Body of pancreas (tissue), 4 donors: ENCODE data around the gene CDX2. TPM values are rescaled to one million over a fixed set of nuclear protein-coding genes. Genes with fewer than 3 reads are reported as not detected.

Source experiments
- ATAC-seq: fragments of 150-250 bp; one replicate; pipeline ENCODE4 v1.9.1; 2016
- DNase-seq, 4 donors: peaks; one replicate each; pipeline ENCODE4 v3.0.0-alpha.2; 2019
- H3K27ac ChIP-seq, 4 donors: fragments of 200-600 bp; sonication (generic); 1 replicate in 3 of 4; 2 replicates in 1 of 4; pipeline versions ENCODE4 v1.5.1 to v1.6.1; 2016 to 2019; ENCODE audit warnings: mild to moderate bottlenecking in 1 of 4, mixed read lengths in 1 of 4, moderate library complexity in 1 of 4
- H3K27me3 ChIP-seq, 2 donors: fragments of 200-600 bp; sonication (generic); one replicate each; pipeline ENCODE4 v1.6.0; 2016; ENCODE audit warnings: mild to moderate bottlenecking in 1 of 2
- H3K36me3 ChIP-seq, 2 donors: fragments of 200-600 bp; sonication (generic); replicated peaks in 1 of 2; 2 replicates each; pipeline ENCODE4 v1.5.1; 2016; ENCODE audit warnings: low read depth in 2 of 2; ENCODE audit not compliant: insufficient read depth in 1 of 2
- H3K4me1 ChIP-seq: fragments of 200-600 bp; sonication (generic); one replicate; pipeline ENCODE4 v1.6.0; 2016
- H3K4me3 ChIP-seq, 2 donors: fragments of 200-600 bp; sonication (generic); 1 replicate in 1 of 2; 2 replicates in 1 of 2; pipeline ENCODE4 v1.5.1; 2016 to 2019
- H3K9me3 ChIP-seq, 3 donors: fragments of 200-600 bp; sonication (generic); 1 replicate in 2 of 3; 2 replicates in 1 of 3; pipeline ENCODE4 v1.5.1; 2016
- POLR2A ChIP-seq, 3 donors: fragments of 450-650 bp; IDR thresholded peaks; one replicate each; pipeline ENCODE4 v1.6.1; 2016; ENCODE audit warnings: antibody characterized with exemption in 3 of 3, mild to moderate bottlenecking in 2 of 3
- WGBS, 2 donors: methylation state at CpG; one replicate each; pipeline ENCODE4 v1.1.5; 2017; 5-methylcytosine and 5-hydroxymethylcytosine counted together
- intact Hi-C: fragments of 100-400 bp; cut with DNase I; formaldehyde crosslinking; loops from one replicate; pipeline ENCODE4 v1.15.1; 2023
- total RNA-seq, 2 donors: library from RNA; depleted of rRNA; stranded (reverse); fragments of >200 nt; gene quantifications; one replicate each; pipeline ENCODE4 v1.1.0, GENCODE V29; 2016
- TF ChIP-seq, protein P1 (sequence below), 7 experiments: fragments of 450-650 bp in 4 of 7; fragments of 200-600 bp in 3 of 7; sonication (generic) in 3 of 7; IDR thresholded peaks; one replicate each; pipeline ENCODE4 v1.5.1; 2016 to 2019; ENCODE audit warnings: antibody characterized with exemption in 7 of 7

CDX2 gene
- total RNA-seq, 2 donors from 2014 or later = 1.3 to 1.6 TPM

DNA sequence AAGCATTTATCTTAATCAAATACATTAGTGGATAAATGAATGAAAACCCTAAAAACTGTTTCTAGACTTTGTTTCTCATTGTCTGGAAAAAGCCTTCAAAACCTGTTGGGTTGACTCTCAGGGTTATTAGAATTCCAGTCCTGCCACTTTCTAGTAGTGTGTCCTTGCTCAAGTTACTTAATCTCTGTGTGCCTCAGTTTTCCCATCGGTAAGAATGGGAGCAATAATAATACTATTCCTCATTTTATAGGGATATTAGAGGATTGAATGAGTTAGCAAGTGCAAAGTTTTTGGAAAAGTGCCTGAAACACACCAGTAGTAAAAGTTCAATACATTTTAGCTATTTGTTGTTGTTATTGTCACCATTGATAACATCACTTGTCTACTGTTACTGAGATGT lies 16.5 kb upstream of the CDX2 start:
- Histone ChIP-seq H3K4me3 (no peak overlapping the region), H3K4me1 (peaks cover 7% of the 10 kb centered on the region), H3K36me3 (no peaks in the 10 kb centered on the region), H3K9me3 (no peaks in the 10 kb centered on the region), H3K27me3 (peaks cover 0 to 6% of the 10 kb centered on the region in 2 donors), H3K27ac (no peak overlapping the region)
- intact Hi-C loops = loop anchor here (5.0 to 10.0 kb wide), 3 partner anchors 153 to 1001 kb away; no protein-coding TSS in a partner anchor
- DNase-seq (no peak), ATAC-seq (no peak)
- TF ChIP-seq, protein P1, sequence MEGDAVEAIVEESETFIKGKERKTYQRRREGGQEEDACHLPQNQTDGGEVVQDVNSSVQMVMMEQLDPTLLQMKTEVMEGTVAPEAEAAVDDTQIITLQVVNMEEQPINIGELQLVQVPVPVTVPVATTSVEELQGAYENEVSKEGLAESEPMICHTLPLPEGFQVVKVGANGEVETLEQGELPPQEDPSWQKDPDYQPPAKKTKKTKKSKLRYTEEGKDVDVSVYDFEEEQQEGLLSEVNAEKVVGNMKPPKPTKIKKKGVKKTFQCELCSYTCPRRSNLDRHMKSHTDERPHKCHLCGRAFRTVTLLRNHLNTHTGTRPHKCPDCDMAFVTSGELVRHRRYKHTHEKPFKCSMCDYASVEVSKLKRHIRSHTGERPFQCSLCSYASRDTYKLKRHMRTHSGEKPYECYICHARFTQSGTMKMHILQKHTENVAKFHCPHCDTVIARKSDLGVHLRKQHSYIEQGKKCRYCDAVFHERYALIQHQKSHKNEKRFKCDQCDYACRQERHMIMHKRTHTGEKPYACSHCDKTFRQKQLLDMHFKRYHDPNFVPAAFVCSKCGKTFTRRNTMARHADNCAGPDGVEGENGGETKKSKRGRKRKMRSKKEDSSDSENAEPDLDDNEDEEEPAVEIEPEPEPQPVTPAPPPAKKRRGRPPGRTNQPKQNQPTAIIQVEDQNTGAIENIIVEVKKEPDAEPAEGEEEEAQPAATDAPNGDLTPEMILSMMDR (IDR thresholded peaks at IDR 0.05) = no peak
- no peak for TF ChIP-seq POLR2A (IDR thresholded peaks at IDR 0.05)
- 55 to 59% methylated on average over 1 of the region's 1 CpG for WGBS, 2 donors

- Histone ChIP-seq H3K27ac (no peak overlapping the region), H3K4me3 (no peak overlapping the region), H3K36me3 (no peaks in the 10 kb centered on the region), H3K9me3 (no peaks in the 10 kb centered on the region), H3K27me3 (peaks cover 7 to 23% of the 10 kb centered on the region in 2 donors), H3K4me1 (peaks cover 36% of the 10 kb centered on the region)
- ATAC-seq (no peak), DNase-seq (no peak)
- intact Hi-C loops = loop anchor here (5.0 to 10.0 kb wide), 3 partner anchors 448 to 998 kb away; no protein-coding TSS in a partner anchor
- TF ChIP-seq, protein P1 (IDR thresholded peaks at IDR 0.05) = no peak
- TF ChIP-seq POLR2A (IDR thresholded peaks at IDR 0.05) = no peak
- 56 to 69% methylated on average over 2 of the region's 2 CpGs for WGBS, 2 donors
Measured at GRCh38 chr13:27982361-27982760, 13.2 kb upstream of the CDX2 start.

DNA sequence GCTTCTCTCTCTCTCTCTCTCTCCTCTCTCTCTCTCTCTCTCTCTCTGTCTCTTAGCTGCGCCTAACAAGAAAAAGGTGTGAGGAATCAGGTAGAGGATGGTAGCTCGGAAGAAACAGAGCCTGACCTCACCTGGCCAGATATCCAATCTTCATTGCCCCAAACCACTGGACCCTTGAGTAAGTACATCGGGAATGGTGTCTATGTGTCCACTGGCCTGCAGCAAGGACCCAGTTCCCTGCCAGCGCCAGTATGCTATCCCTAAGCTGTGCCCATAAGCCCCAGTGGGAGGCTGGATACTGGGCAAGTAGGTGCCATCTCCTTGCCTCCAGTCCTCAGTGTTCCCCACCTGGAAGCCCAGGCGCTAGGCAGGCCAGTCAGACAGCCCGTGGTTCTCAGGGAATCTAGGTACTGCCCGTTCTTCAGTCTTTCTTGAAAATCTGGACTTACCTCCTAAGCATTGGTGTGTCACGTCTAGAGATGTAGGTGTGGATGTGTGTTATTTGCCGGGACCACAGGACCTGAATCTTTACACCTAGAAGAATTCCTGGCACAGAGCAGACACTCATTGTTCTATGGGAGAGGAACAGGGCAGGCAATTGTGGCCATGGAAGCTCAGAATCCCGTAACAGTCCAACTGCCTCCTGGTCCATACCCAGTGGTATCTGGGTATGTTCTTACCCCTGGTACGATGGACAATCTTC lies 12.0 kb upstream of the CDX2 start:
- DNase-seq (no peak), ATAC-seq (no peak)
- Histone ChIP-seq H3K9me3 (no peaks in the 10 kb centered on the region), H3K36me3 (no peaks in the 10 kb centered on the region), H3K4me1 (peaks cover 38% of the 10 kb centered on the region), H3K27me3 (peaks cover 7 to 25% of the 10 kb centered on the region in 2 donors), H3K4me3 (no peak overlapping the region), H3K27ac (no peak overlapping the region)
- 33 to 45% methylated on average over 9 to 11 of the region's 11 CpGs for WGBS, 2 donors
- intact Hi-C loops = loop anchor here (5.0 to 10.0 kb wide), 3 partner anchors 446 to 996 kb away; no protein-coding TSS in a partner anchor
- TF ChIP-seq, protein P1 (IDR thresholded peaks at IDR 0.05) = no peak
- TF ChIP-seq POLR2A (IDR thresholded peaks at IDR 0.05) = no peak

DNA sequence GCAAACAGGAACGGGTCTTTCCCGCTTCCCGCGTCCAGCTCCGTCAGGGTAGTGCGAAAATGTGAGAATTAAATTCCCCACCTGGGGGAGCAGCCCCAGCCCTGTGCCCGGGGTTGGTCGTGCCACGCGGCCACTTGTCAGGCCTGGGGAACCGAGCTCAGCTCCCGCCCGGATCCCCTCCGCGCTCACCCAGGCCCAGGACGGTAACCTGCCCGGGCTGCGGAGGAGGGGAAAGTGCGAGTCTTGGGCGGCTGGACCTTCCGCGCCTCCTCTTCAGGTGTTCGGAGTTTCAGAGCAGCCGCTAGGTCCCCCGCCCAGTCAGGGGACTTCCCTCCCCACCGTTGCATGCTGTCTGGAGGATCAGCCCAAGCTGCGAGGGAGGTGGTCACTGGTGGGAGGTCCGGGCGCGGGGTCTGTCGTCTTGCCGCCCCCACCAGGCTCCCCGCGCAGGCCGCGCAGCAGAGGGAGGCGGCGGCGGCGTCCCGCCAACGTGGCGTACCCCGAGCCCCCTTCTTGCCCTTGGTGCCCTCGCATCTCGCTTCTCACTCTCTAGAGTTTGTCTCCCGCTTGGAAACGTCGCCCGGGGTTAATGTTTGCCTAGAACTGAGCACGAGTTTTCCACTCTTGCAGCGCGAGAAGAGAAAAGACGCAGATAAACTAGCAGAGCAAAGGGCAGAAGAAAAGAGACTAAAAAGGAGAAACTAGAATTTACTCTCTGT lies 11.3 kb upstream of the CDX2 start:
- DNase-seq = peak in 1 of 4 donors; percentile 43
- Histone ChIP-seq H3K27ac (no peak overlapping the region), H3K9me3 (no peaks in the 10 kb centered on the region), H3K4me3 (no peak overlapping the region), H3K27me3 (peaks cover 7 to 30% of the 10 kb centered on the region in 2 donors), H3K4me1 (peaks cover 38% of the 10 kb centered on the region), H3K36me3 (no peaks in the 10 kb centered on the region)
- no peak for ATAC-seq
- no peak for TF ChIP-seq POLR2A (IDR thresholded peaks at IDR 0.05)
- TF ChIP-seq, protein P1 (IDR thresholded peaks at IDR 0.05) = no peak
- intact Hi-C loops = loop anchor here (5.0 to 10.0 kb wide), 3 partner anchors 446 to 996 kb away; no protein-coding TSS in a partner anchor
- 1 to 6% methylated on average over 17 to 44 of the region's 54 CpGs for WGBS, 2 donors
